HG03097 (cell line): ENCODE results near the gene DAAM1.

Source experiments
- ATAC-seq: cut with Tn5 transposase; IDR thresholded peaks from one replicate; pipeline ENCODE4 v1.9.1; 2021; ENCODE audit not compliant: unreplicated experiment, low FRiP score

Gene DAAM1

DNA sequence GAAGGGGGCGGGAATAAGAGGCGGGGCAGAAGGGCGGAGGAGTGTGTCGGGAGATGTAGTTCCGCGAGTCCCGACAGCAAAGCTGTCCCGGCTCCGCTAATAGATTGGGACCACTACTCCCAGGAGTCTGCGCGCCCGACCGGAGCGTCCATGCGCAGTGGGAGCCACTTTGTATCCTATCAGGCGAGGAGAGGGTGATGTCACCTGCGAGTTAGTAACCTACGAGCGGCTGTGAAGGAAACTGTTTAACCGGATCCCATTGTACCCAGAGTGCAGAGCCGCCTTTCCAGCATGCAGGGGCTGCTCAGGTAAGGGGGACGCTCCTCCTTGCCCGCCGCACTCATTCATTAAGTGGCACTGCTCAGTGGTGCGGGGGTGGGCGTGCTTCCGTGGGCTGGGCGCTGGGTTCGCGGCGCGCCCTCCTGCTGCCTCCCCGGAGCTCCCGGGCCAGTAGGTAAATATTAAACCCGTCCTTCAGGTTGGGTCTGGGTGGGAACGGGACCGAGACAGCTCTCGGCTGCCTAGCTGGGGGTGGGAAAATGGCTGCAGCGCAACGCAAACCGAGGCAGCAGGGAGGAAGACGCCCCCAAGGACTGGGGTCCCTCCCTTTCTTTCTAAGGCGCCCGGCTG, at the start of gene DAAM1:
DAAM1 (plus strand) TSS at position 207 of the 630 bp plus-strand sequence. CDS start 74,811 bp downstream, outside the sequence.
- peak; percentile 86 for ATAC-seq

DNA sequence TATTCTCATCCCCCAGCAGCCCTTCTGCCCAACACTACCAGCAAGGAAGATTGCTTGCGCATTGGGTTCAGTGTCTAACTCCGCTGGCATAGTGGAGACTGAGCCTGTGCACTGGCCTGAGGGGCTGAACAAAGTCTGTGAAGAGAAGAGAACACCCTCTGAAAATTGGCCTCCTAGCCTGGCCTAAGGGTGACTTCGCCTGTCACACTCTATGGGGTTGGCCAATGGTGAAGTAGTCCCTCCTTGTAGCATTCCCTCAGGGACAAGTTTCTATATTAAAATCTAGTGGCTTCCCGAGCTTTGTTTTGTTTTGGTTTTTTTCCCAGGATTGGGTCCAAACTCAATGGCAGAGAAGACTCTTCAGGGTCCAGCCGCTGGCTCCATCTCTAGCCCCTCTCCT, 49.1 kb upstream of the DAAM1 start:
- ATAC-seq, result no peak

- no peak for ATAC-seq
These were observed 48.2 kb upstream of the DAAM1 start for GRCh38 chr14:59140106-59140843.

GRCh38 chr14:59146484-59146883, 42.0 kb upstream of the DAAM1 start:
- no peak for ATAC-seq

GRCh38 chr14:59147007-59147406, 41.5 kb upstream of the DAAM1 start:
- ATAC-seq, result no peak

- no peak for ATAC-seq
These were observed 40.0 kb upstream of the DAAM1 start for GRCh38 chr14:59148334-59148900.

- ATAC-seq, result peak; percentile 75
These were observed 37.5 kb upstream of the DAAM1 start for GRCh38 chr14:59150990-59151389.

DNA sequence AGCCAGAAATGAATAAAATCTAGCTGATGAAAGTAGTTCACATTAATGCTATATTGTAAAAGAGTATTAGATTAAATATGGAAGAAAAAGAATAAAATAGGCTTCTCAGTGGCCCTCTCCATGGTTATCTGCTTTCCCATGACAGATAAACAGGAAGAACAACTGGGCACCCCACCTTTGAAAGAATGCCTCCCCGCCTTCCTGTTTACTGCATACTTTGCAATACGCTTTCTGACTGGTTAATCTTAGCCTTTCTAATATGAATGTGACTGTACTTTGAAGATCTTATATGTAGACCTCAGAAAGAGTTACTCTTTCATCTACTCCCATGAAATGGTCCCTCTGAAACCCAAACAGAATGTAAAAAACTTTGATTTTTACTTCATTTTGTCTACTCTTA, 34.1 kb upstream of the DAAM1 start:
- ATAC-seq, result no peak

- ATAC-seq, result no peak
These were observed 32.6 kb upstream of the DAAM1 start for GRCh38 chr14:59155886-59156285.

- no peak for ATAC-seq
These were observed 29.3 kb upstream of the DAAM1 start for GRCh38 chr14:59159169-59159568.

GRCh38 chr14:59160506-59160905, 28.0 kb upstream of the DAAM1 start:
- ATAC-seq, result no peak

GRCh38 chr14:59161561-59162175, 26.8 kb upstream of the DAAM1 start:
- ATAC-seq, result no peak

DNA sequence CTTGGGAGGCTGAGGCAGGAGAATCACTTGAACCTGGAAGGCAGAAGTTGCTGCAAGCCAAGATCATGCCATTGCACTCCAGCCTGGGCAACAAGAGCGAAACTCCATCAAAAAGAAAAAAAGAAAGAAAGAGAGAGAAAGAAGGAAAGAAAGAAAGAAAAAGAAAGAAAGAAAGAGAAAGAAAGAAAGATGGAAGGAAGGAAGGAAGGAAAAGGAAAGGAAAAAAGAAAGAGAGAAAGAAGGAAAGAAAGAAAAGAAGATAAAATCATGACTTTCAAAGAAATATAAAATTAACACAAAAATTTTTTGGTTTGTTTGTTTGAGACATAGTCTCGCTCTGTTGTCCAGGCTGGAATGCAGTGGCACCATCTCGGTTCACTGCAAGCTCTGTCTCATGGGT, 22.2 kb upstream of the DAAM1 start:
- no peak for ATAC-seq

GRCh38 chr14:59175404-59175803, 13.1 kb upstream of the DAAM1 start:
- ATAC-seq, result peak; percentile 92

- ATAC-seq, result no peak
These were observed 11.7 kb upstream of the DAAM1 start for GRCh38 chr14:59176765-59177164.

- ATAC-seq, result no peak
These were observed 11.2 kb upstream of the DAAM1 start for GRCh38 chr14:59177262-59177661.

- no peak for ATAC-seq
These were observed 6.7 kb upstream of the DAAM1 start for GRCh38 chr14:59181791-59182190.

- no peak for ATAC-seq
These were observed 5.8 kb upstream of the DAAM1 start for GRCh38 chr14:59182641-59183040.

DNA sequence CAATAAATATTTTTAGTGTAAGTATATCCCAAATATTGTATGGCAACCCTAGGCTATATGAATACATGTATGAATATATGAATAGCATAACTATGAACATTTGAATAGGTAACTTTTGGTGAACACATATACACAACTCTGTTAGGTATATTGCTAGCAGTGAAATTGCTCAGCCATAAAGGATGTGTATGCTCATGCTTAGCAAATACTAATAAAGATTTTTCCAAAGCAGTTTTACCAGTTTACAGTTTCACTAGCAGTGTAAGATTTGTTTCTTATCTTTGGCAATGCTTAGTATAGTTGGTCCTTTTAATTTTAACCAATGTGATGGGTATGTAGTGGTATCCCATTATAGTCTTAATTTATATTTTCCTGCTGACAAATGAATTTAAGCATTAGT, 5.3 kb upstream of the DAAM1 start:
- no peak for ATAC-seq

GRCh38 chr14:59184396-59184795, 4.1 kb upstream of the DAAM1 start:
- no peak for ATAC-seq

DNA sequence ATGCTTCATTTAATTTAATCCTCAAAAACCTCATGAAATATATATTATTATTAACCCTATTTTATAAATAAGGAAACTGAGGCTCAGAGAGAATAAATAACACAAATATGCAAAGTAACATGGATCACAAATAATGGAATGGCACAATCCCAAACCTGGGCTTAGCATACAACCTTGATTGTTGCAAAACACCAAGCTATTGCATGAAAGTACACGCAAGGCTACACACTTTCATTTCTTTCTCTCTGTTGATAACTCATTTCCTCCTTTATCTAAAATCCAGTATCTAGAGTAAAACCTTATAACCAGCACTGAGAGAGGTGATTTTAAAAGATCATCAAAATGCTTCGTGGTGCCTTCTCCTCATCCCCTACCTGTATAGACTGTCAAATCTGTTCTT, 2.8 kb upstream of the DAAM1 start:
- ATAC-seq, result no peak

DNA sequence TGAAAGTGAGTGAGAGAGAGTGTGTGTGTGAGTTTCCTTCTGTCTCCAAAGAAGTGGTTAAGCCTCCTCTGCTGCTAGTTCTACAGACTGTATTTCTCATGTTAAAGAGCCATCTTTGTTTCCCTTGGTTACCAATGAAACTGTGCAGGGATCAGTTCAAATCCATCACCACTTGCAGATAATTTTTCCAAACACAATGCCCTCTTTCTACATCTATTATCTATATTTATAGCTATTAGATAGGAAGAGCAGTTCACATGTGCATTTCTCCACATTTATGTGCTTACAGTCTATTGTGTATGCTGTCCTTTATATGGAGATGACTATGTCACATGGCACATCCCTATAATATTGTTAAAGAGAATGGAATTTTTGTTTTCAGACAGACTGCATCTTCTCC, 2.2 kb upstream of the DAAM1 start:
- ATAC-seq, result no peak
